Prostate gland (tissue), 2 donors: ENCODE measurements around the gene NIPAL3. TPM values are rescaled to one million over a fixed set of nuclear protein-coding genes. Genes with fewer than 3 reads are reported as not detected.
"Not testable (repeated sequence)": the region's sequence is repeated elsewhere in the genome, so short reads cannot be mapped to it uniquely, and the experiment has no call there.

Source experiments
- DNase-seq: peaks from one replicate; pipeline ENCODE4 v3.0.0-alpha.2; 2019; ENCODE audit warnings: low spot score
- H3K27ac ChIP-seq, 2 donors: fragments of 200-600 bp; sonication (generic); 2 replicates each; pipeline ENCODE4 v1.5.1; 2017 to 2019
- H3K27me3 ChIP-seq: fragments of 200-600 bp; sonication (generic); replicated peaks from 2 replicates; pipeline ENCODE4 v1.5.1; 2019; ENCODE audit not compliant: insufficient read depth
- H3K36me3 ChIP-seq, 2 donors: fragments of 200-600 bp; sonication (generic); 1 replicate in 1 of 2; 2 replicates in 1 of 2; pipeline versions ENCODE4 v1.5.1 to v1.8.1; 2017 to 2019
- H3K4me1 ChIP-seq: fragments of 200-600 bp; sonication (generic); replicated peaks from 2 replicates; pipeline ENCODE4 v1.5.1; 2019
- H3K4me3 ChIP-seq, 2 donors: fragments of 200-600 bp; sonication (generic); 2 replicates each; pipeline ENCODE4 v1.5.1; 2017 to 2019
- H3K9me3 ChIP-seq: fragments of 200-600 bp; sonication (generic); 2 replicates; pipeline ENCODE4 v1.5.1; 2017
- CTCF ChIP-seq, 4 experiments: fragments of 200-600 bp in 2 of 4; fragments of 450-650 bp in 2 of 4; sonication (generic) in 2 of 4; IDR thresholded peaks; 1 replicate in 3 of 4; 2 replicates in 1 of 4; pipeline ENCODE4 v1.5.1; 2016 to 2019; ENCODE audit warnings: antibody characterized with exemption in 4 of 4, mild to moderate bottlenecking in 2 of 4, moderate library complexity in 2 of 4
- POLR2A ChIP-seq: fragments of 450-650 bp; IDR thresholded peaks from one replicate; pipeline ENCODE4 v1.6.1; 2016; ENCODE audit warnings: antibody characterized with exemption, mild to moderate bottlenecking
- POLR2AphosphoS5 ChIP-seq: sonication (generic); formaldehyde crosslinking; IDR thresholded peaks from one replicate; pipeline ENCODE4 v1.6.1; 2017; ENCODE audit warnings: antibody characterized with exemption
- WGBS: methylation state at CpG from one replicate; pipeline ENCODE4 v1.1.5; 2018; 5-methylcytosine and 5-hydroxymethylcytosine counted together
- intact Hi-C: fragments of 100-400 bp; cut with DNase I; formaldehyde crosslinking; loops from one replicate; pipeline ENCODE4 v1.14.2; 2022
- total RNA-seq, 2 donors: library from RNA; depleted of rRNA; stranded (reverse); fragments of >200 nt; gene quantifications; one replicate each; pipeline ENCODE4 v1.1.0, GENCODE V29; 2016

NIPAL3 gene
- total RNA-seq, 2 donors from 2014 or later = 125 to 350 TPM

DNA sequence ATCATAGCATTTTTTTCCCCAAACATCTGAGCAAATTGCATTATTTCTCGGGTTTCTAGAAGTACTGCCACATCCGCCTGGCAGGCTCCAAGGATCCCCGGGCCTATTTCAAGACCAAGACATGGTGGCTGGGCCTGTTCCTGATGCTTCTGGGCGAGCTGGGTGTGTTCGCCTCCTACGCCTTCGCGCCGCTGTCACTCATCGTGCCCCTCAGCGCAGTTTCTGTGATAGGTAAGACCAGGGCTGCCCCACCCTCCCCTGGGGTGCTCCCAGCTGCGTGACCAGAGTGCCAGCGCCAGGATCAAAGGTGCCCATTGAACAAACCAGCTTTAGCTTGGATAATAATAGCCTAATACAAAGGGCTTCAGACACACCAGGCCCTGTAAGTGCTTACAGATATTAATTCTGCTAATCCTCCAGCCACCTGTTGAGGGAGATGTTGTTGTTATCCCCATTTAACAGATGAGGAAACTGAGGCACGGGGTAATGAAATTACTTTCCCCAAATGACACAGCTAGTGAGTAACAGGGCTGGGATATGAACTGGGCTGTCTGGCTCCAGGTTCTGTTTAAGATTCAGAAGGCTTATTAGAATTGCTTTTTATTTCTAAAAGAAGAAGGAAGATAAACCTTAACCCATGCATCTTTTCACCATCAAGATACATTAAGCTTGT is 26.5 kb downstream of the NIPAL3 start:
- TF ChIP-seq CTCF (IDR thresholded peaks at IDR 0.05) (no peak), POLR2A (no peak), POLR2AphosphoS5 (no peak)
- DNase-seq = no peak
- Histone ChIP-seq H3K36me3 (peaks cover 0 to 7% of the 10 kb centered on the region in 2 donors), H3K4me3 (no peak overlapping the region), H3K27ac (peak overlapping the region in 1 of 2 donors; percentile 3), H3K27me3 (no peaks in the 10 kb centered on the region), H3K4me1 (peaks cover 2% of the 10 kb centered on the region), H3K9me3 (no peaks in the 10 kb centered on the region)
- 95% methylated on average over 14 of the region's 14 CpGs for WGBS
- intact Hi-C loops = no loop called here

GRCh38 chr1:24442764-24443163 is 27.2 kb downstream of the NIPAL3 start:
- Histone ChIP-seq H3K9me3 (no peaks in the 10 kb centered on the region), H3K4me3 (no peak overlapping the region), H3K36me3 (peaks cover 0 to 7% of the 10 kb centered on the region in 2 donors), H3K27ac (peak overlapping the region in 1 of 2 donors; percentile 54), H3K4me1 (peaks cover 3% of the 10 kb centered on the region), H3K27me3 (no peaks in the 10 kb centered on the region)
- intact Hi-C loops = no loop called here
- DNase-seq = no peak
- TF ChIP-seq CTCF (IDR thresholded peaks at IDR 0.05) (no peak), POLR2AphosphoS5 (no peak), POLR2A (no peak)

GRCh38 chr1:24443241-24443656 is 27.6 kb downstream of the NIPAL3 start:
- no peak overlapping the region for H3K4me3 ChIP-seq
- TF ChIP-seq POLR2A (no peak), POLR2AphosphoS5 (no peak), CTCF (IDR thresholded peaks at IDR 0.05) (no peak)
- 19% methylated on average over 2 of the region's 2 CpGs for WGBS
- no peaks in the 10 kb centered on the region for H3K27me3 ChIP-seq
- intact Hi-C loops = no loop called here
- no peak for DNase-seq
- H3K4me1 ChIP-seq = peaks cover 6% of the 10 kb centered on the region
- peak overlapping the region in 1 of 2 donors; percentile 54 for H3K27ac ChIP-seq
- no peaks in the 10 kb centered on the region for H3K9me3 ChIP-seq
- peaks cover 0 to 7% of the 10 kb centered on the region in 2 donors for H3K36me3 ChIP-seq

DNA sequence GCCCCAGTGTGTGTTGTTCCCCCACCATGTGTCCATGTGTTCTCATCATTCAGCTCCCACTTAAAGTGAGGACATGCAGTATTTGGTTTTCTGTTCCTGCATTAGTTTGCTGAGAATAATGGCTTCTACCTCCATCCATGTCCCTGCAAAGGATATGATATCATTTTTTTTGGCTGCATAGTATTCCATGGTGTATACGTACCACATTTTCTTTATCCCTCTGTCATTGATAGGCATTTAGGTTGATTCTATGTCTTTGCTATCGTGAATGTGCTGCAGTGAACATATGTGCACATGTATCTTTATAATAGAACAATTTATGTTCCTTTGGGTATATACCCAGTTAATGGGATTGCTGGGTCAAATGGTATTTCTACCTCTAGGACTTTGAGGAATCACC is 30.8 kb downstream of the NIPAL3 start:
- H3K36me3 ChIP-seq, H3K4me3 ChIP-seq, H3K4me1 ChIP-seq, H3K9me3 ChIP-seq, H3K27me3 ChIP-seq, intact Hi-C loops, DNase-seq: not testable (repeated sequence)
- WGBS = 95% methylated on average over 2 of the region's 2 CpGs
- peak overlapping the region in 1 of 2 donors; percentile 64 for H3K27ac ChIP-seq

GRCh38 chr1:24450316-24450715 is 34.7 kb downstream of the NIPAL3 start:
- intact Hi-C loops = no loop called here
- WGBS = 70% methylated on average over 4 of the region's 4 CpGs
- H3K4me3 ChIP-seq = no peak overlapping the region
- peaks cover 10% of the 10 kb centered on the region for H3K4me1 ChIP-seq
- no peaks in the 10 kb centered on the region for H3K9me3 ChIP-seq
- no peaks in the 10 kb centered on the region for H3K27me3 ChIP-seq
- peak overlapping the region in 1 of 2 donors; percentile 71 for H3K27ac ChIP-seq
- TF ChIP-seq POLR2AphosphoS5 = no peak
- no peak for TF ChIP-seq CTCF (IDR thresholded peaks at IDR 0.05)
- TF ChIP-seq POLR2A = no peak
- peaks cover 0 to 7% of the 10 kb centered on the region in 2 donors for H3K36me3 ChIP-seq
- DNase-seq = no peak
